PC-9 (cell line): Measurements from ENCODE around the gene COQ9. TPM values are rescaled to one million over a fixed set of nuclear protein-coding genes. Genes with fewer than 3 reads are reported as not detected.
"Not testable (repeated sequence)": the region's sequence is repeated elsewhere in the genome, so short reads cannot be mapped to it uniquely, and the experiment has no call there.

Experiments used
- BruUV-seq: library from RNA; stranded (reverse); fragments of 400-500 nt; replicated peaks from 2 replicates; lab custom pipeline; 2021; lab: Mats Ljungman, UMichigan
- CTCF ChIA-PET: fragments of 300-600 bp; sonication (Branson Sonifier 250); formaldehyde crosslinking; loops from one replicate; lab custom pipeline; 2022; ENCODE audit warnings: antibody characterized with exemption; lab: Charles Lee
- POLR2A ChIA-PET: fragments of 300-600 bp; sonication (Branson Sonifier 250); formaldehyde crosslinking; loops from one replicate; lab custom pipeline; 2022; ENCODE audit warnings: antibody characterized with exemption; ENCODE audit not compliant: unreplicated experiment; lab: Charles Lee
- DNase-seq, 2 experiments: peaks; one replicate each; pipeline versions ENCODE4 v3.0.0 to v3.0.0-alpha.2; 2015 to 2022; ENCODE audit warnings: mixed read lengths in 1 of 2
- H2AFZ ChIP-seq: fragments of 200-600 bp; sonication (generic); 2 replicates; pipeline ENCODE4 v1.8.1; 2017; ENCODE audit warnings: antibody characterized with exemption
- H3F3A ChIP-seq: fragments of 200-600 bp; sonication (generic); 2 replicates; pipeline ENCODE4 v1.8.1; 2017; ENCODE audit warnings: antibody characterized with exemption, mild to moderate bottlenecking, low read depth; ENCODE audit not compliant: insufficient read depth
- H3K27ac ChIP-seq: fragments of 200-600 bp; sonication (generic); 2 replicates; pipeline ENCODE4 v1.6.1; 2016; ENCODE audit warnings: mixed run types
- H3K27me3 ChIP-seq: fragments of 200-600 bp; sonication (generic); 2 replicates; pipeline ENCODE4 v1.6.1; 2016; ENCODE audit warnings: low read depth, mixed run types; ENCODE audit not compliant: insufficient read depth
- H3K36me3 ChIP-seq: fragments of 200-600 bp; sonication (generic); 2 replicates; pipeline ENCODE4 v1.6.1; 2016; ENCODE audit warnings: low read depth, mixed run types
- H3K4me1 ChIP-seq: fragments of 200-600 bp; sonication (generic); replicated peaks from 2 replicates; pipeline ENCODE4 v1.6.1; 2016; ENCODE audit warnings: mixed run types; ENCODE audit not compliant: insufficient read depth
- H3K4me2 ChIP-seq: fragments of 200-600 bp; sonication (generic); 2 replicates; pipeline ENCODE4 v1.6.1; 2017; ENCODE audit warnings: mixed run types
- H3K4me3 ChIP-seq: fragments of 200-600 bp; sonication (generic); 2 replicates; pipeline ENCODE4 v1.6.1; 2016; ENCODE audit warnings: mixed run types
- H3K79me2 ChIP-seq: fragments of 200-600 bp; sonication (generic); 2 replicates; pipeline ENCODE4 v1.6.1; 2017; ENCODE audit warnings: low read depth, mixed run types
- H3K9me2 ChIP-seq: fragments of 200-600 bp; sonication (generic); 2 replicates; pipeline ENCODE4 v1.8.1; 2017; ENCODE audit warnings: mild to moderate bottlenecking; ENCODE audit not compliant: insufficient read depth
- H3K9me3 ChIP-seq: fragments of 200-600 bp; sonication (generic); 2 replicates; pipeline ENCODE4 v1.8.1; 2016; ENCODE audit warnings: low read depth; ENCODE audit not compliant: insufficient read depth
- H4K20me1 ChIP-seq: fragments of 200-600 bp; sonication (generic); 2 replicates; pipeline ENCODE4 v1.8.1; 2017; ENCODE audit not compliant: insufficient read depth
- CTCF ChIP-seq: fragments of 200-600 bp; sonication (generic); conservative IDR thresholded peaks from 2 replicates; pipeline ENCODE4 v1.6.1; 2017; ENCODE audit warnings: mixed run types, antibody characterized with exemption, mild to moderate bottlenecking, moderate library complexity
- EZH2 ChIP-seq: fragments of 200-600 bp; sonication (generic); IDR thresholded peaks from 2 replicates; pipeline ENCODE4 v1.8.0; 2017; ENCODE audit warnings: antibody characterized with exemption, low read depth
- intact Hi-C: fragments of 100-400 bp; cut with micrococcal nuclease; formaldehyde crosslinking; loops from one replicate; pipeline ENCODE4 v1.10.0; 2022; ENCODE audit not compliant: unreplicated experiment
- total RNA-seq: library from RNA; stranded (reverse); gene quantifications from 2 replicates; pipeline ENCODE4 v1.2.3, GENCODE V29; 2021

COQ9 gene
- total RNA-seq, 1 experiment from 2014 or later, result 58.3 TPM

DNA sequence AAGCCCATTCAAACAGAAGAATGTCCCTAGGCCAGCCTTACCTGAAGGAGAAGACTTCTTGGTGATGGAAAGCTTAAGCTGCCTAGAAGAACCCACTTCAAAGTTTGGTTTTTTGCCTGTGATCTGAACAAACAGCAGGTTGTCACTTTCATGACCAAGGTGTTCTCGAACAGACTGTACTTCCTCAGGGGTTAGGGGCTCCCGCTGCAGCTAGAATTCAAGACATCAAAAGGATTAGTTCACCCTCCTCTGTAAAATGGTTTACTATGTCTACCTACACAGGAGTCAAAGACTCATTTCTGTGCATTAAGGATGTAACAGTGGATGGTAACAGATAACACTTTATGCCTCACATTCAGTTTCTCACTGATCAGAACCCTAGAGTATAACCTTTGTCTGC lies 13.3 kb upstream of the COQ9 start:
- DNase-seq, result no peak
- Histone ChIP-seq H3K79me2 (no peaks in the 10 kb centered on the region), H3K4me1 (no peaks in the 10 kb centered on the region), H3K9me3 (no peaks in the 10 kb centered on the region), H3K27ac (no peak overlapping the region), H3K27me3 (no peaks in the 10 kb centered on the region), H2AFZ (no peak overlapping the region), H3K4me3 (no peak overlapping the region), H3K36me3 (peaks cover 10% of the 10 kb centered on the region), H3F3A (no peaks in the 10 kb centered on the region), H4K20me1 (no peaks in the 10 kb centered on the region), H3K4me2 (no peak overlapping the region), H3K9me2 (no peaks in the 10 kb centered on the region)
- intact Hi-C loops, result no loop called here
- ChIA-PET CTCF (no interaction called here), POLR2A (no interaction called here)
- no TSS peak for BruUV-seq
- no peak for TF ChIP-seq CTCF
- no peak for TF ChIP-seq EZH2

DNA sequence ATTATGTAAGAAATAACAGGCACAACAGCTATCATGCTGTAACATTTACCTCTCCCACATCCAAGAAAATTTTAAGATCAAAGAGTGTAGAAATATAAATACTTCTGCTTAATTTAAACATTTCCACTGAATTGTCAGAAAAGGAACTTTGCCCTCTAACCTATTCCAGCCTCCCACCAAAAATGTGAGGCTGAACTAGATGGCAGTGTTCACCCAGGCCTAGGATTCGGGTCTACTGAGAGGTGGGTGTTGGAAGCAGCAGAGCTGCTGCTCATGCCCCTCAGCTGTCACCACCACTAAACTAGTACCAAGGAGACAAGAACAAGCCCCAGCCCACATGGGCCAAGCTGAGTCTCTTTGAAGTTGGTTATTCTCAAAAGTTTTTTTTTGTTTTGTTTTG lies 11.4 kb upstream of the COQ9 start:
- Histone ChIP-seq H3K4me2 (no peak overlapping the region), H3K27me3 (no peaks in the 10 kb centered on the region), H3K4me1 (no peaks in the 10 kb centered on the region), H3F3A (0 out of 2 replicates have a peak, but pooled peaks cover 4% of the 10 kb centered on the region), H3K79me2 (no peaks in the 10 kb centered on the region), H4K20me1 (no peaks in the 10 kb centered on the region; the same call in 1 of the 2 replicates), H3K9me2 (no peaks in the 10 kb centered on the region), H3K9me3 (no peaks in the 10 kb centered on the region), H3K27ac (no peak overlapping the region), H3K4me3 (no peak overlapping the region), H3K36me3 (peaks cover 16% of the 10 kb centered on the region), H2AFZ (no peak overlapping the region)
- DNase-seq, result no peak
- CTCF ChIA-PET, result no interaction called here
- TF ChIP-seq CTCF, result no peak
- no peak for TF ChIP-seq EZH2
- intact Hi-C loops, result no loop called here
- BruUV-seq, result no TSS peak
- POLR2A ChIA-PET, result no interaction called here

DNA sequence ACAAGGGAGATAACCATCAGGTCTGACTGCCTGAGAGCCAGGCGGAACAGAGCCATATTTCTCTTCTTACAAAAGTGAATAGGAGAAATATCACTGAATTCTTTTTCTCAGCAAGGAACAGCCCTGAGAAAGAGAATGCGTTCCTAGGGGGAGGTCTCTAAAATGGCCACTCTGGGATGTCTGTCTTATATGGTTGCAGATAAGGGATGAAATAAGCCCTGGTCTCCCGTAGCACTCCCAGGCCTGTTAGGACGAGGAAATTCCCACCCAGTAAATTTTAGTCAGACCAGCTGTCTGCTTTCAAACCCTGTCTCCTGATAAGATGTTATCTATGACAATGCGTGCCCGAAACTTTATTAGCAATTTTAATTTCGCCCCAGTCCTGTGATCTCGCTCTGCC lies 7.3 kb upstream of the COQ9 start:
- H3K9me2 ChIP-seq, H4K20me1 ChIP-seq, DNase-seq, H3K4me3 ChIP-seq, CTCF ChIA-PET, BruUV-seq, H3K27ac ChIP-seq, POLR2A ChIA-PET, H3K27me3 ChIP-seq, H3F3A ChIP-seq, H3K4me1 ChIP-seq, H3K9me3 ChIP-seq, intact Hi-C loops, H2AFZ ChIP-seq, H3K4me2 ChIP-seq: not testable (repeated sequence)
- Histone ChIP-seq H3K79me2 (peaks cover 13% of the 10 kb centered on the region; the same call in 1 of the 2 replicates), H3K36me3 (peaks cover 15% of the 10 kb centered on the region)

- H2AFZ ChIP-seq, H3K27ac ChIP-seq, H3K4me1 ChIP-seq, H3F3A ChIP-seq, CTCF ChIA-PET, H3K9me2 ChIP-seq, H3K4me2 ChIP-seq, H3K27me3 ChIP-seq, H3K9me3 ChIP-seq, BruUV-seq, DNase-seq, H3K4me3 ChIP-seq, H4K20me1 ChIP-seq, intact Hi-C loops, POLR2A ChIA-PET: not testable (repeated sequence)
- Histone ChIP-seq H3K79me2 (peaks cover 19% of the 10 kb centered on the region), H3K36me3 (peaks cover 15% of the 10 kb centered on the region)
Observed at GRCh38 chr16:57440551-57440950, 6.7 kb upstream of the COQ9 start.
